HepG2 (cell line): ENCODE measurements around the gene COPS6. TPM values are rescaled to one million over a fixed set of nuclear protein-coding genes. Genes with fewer than 3 reads are reported as not detected.

Source experiments
- ATAC-seq: fragments of 200-7000 bp; cut with Tn5 transposase; 3 replicates; pipeline ENCODE4 v1.9.1; 2020; ENCODE audit warnings: mild to moderate bottlenecking, moderate library complexity
- BruUV-seq: library from RNA; stranded (reverse); fragments of 400-500 nt; replicated peaks from 2 replicates; lab custom pipeline; 2021; lab: Mats Ljungman, UMichigan
- CTCF ChIA-PET: fragments of 300-600 bp; formaldehyde crosslinking; extraction: SDS; loops from one replicate; lab custom pipeline; 2021; ENCODE audit warnings: low total read pairs, inconsistent platforms, low intra/inter-chr PET ratio; lab: Yijun Ruan, JAX
- POLR2A ChIA-PET: fragments of 350-600 bp; sonication (Branson Sonifier 250); formaldehyde crosslinking; loops from one replicate; lab custom pipeline; 2020; ENCODE audit warnings: antibody characterized with exemption, inconsistent platforms; lab: Yijun Ruan, JAX
- DNase-seq: peaks from one replicate; pipeline ENCODE4 v3.0.0-alpha.2; 2015; ENCODE audit warnings: low spot score
- FAIRE-seq: peaks from 3 replicates; lab custom pipeline; 2011; peaks lifted over from hg19 to GRCh38; lab: Jason Lieb, UNC
- H2AFZ ChIP-seq: one replicate; pipeline ENCODE4 v1.6.1; 2011; ENCODE audit warnings: low read length, inconsistent platforms
- H3K27ac ChIP-seq: fragments of 300-600 bp; 3 replicates; pipeline ENCODE4 v1.8.0; 2011; ENCODE audit warnings: mixed run types, mild to moderate bottlenecking, mixed read lengths, low read length, inconsistent platforms; ENCODE audit not compliant: insufficient read depth; ENCODE audit errors: extremely low read length
- H3K27me3 ChIP-seq, 2 experiments: fragments of 200-600 bp in 1 of 2; 2 replicates in 1 of 2; 3 replicates in 1 of 2; pipeline versions ENCODE4 v1.6.0 to v1.8.0; 2011; ENCODE audit warnings: low read length in 2 of 2, mild to moderate bottlenecking in 2 of 2, moderate library complexity in 2 of 2, inconsistent platforms in 1 of 2; ENCODE audit not compliant: insufficient read depth in 2 of 2, control insufficient read depth in 1 of 2
- H3K36me3 ChIP-seq, 2 experiments: fragments of 200-600 bp in 1 of 2; replicated peaks in 1 of 2; 2 replicates in 1 of 2; 3 replicates in 1 of 2; pipeline versions ENCODE4 v1.5.1 to v1.8.0; 2011; ENCODE audit warnings: low read length in 2 of 2, inconsistent platforms in 1 of 2; ENCODE audit not compliant: insufficient read depth in 2 of 2, control insufficient read depth in 1 of 2
- H3K4me1 ChIP-seq: 2 replicates; pipeline ENCODE4 v1.5.1; 2012; ENCODE audit warnings: low read length, inconsistent platforms; ENCODE audit not compliant: insufficient read depth
- H3K4me2 ChIP-seq: 2 replicates; pipeline ENCODE4 v1.6.0; 2011; ENCODE audit warnings: low read depth, low read length, inconsistent platforms
- H3K4me3 ChIP-seq, 3 experiments: fragments of 200-600 bp in 1 of 3; sonication (generic), shearing (Covaris generic) in 1 of 3; replicated peaks in 1 of 3; 2 replicates each; pipeline ENCODE4 v1.5.1; 2011 to 2016; ENCODE audit warnings: low read length in 3 of 3, inconsistent platforms in 2 of 3, low read depth in 2 of 3, mild to moderate bottlenecking in 2 of 3, control low read depth in 1 of 3, mixed read lengths in 1 of 3; ENCODE audit not compliant: insufficient read depth in 1 of 3
- H3K79me2 ChIP-seq: one replicate; pipeline ENCODE4 v1.6.1; 2011; ENCODE audit warnings: low read length, inconsistent platforms; ENCODE audit not compliant: insufficient read depth
- H3K9ac ChIP-seq: 2 replicates; pipeline ENCODE4 v1.6.0; 2011; ENCODE audit warnings: mild to moderate bottlenecking, low read depth, low read length, inconsistent platforms; ENCODE audit not compliant: insufficient read depth
- H3K9me3 ChIP-seq: 2 replicates; pipeline ENCODE4 v1.5.1; 2012; ENCODE audit warnings: mild to moderate bottlenecking, low read length
- H4K20me1 ChIP-seq: 2 replicates; pipeline ENCODE4 v1.6.0; 2011; ENCODE audit warnings: inconsistent platforms, mild to moderate bottlenecking, low read length, moderate library complexity; ENCODE audit not compliant: insufficient read depth
- AGO2 ChIP-seq: fragments of 200-400 bp; formaldehyde crosslinking; optimal IDR thresholded peaks from 2 replicates; pipeline ENCODE3; 2017; ENCODE audit warnings: mild to moderate bottlenecking, low read depth, low read length, moderate library complexity
- HDAC2 ChIP-seq: sonication (generic); formaldehyde crosslinking; IDR thresholded peaks from 2 replicates; pipeline ENCODE4 v1.4.0; 2020; ENCODE audit warnings: missing genetic modification reagents
- NFKBIZ ChIP-seq: IDR thresholded peaks from 2 replicates; pipeline ENCODE4 v1.6.1; 2018; ENCODE audit warnings: missing genetic modification reagents, missing compliant biosample characterization
- POLR2AphosphoS5 ChIP-seq: IDR thresholded peaks from 2 replicates; pipeline ENCODE4 v1.6.1; 2012; ENCODE audit warnings: low read depth, low read length
- RNF2 ChIP-seq: fragments of 450-650 bp; conservative IDR thresholded peaks from 2 replicates; pipeline ENCODE4 v1.6.1; 2016; ENCODE audit warnings: low read depth
- SUZ12 ChIP-seq: fragments of 150-350 bp; IDR thresholded peaks from 2 replicates; pipeline ENCODE4 v1.6.1; 2014; ENCODE audit warnings: low read depth, low read length
- YEATS2 ChIP-seq: sonication (generic); formaldehyde crosslinking; IDR thresholded peaks from 2 replicates; pipeline ENCODE4 v1.4.0; 2020; ENCODE audit warnings: missing genetic modification reagents, borderline replicate concordance
- YY1 ChIP-seq: IDR thresholded peaks from 2 replicates; pipeline ENCODE4 v1.6.1; 2011; ENCODE audit warnings: low read length, low read depth, moderate library complexity, mild to moderate bottlenecking; ENCODE audit not compliant: insufficient read depth, insufficient replicate concordance
- ZC3H13 ChIP-seq: sonication (generic); formaldehyde crosslinking; IDR thresholded peaks from 2 replicates; pipeline ENCODE4 v1.8.1; 2023; ENCODE audit warnings: mild to moderate bottlenecking, missing genetic modification reagents, moderate library complexity
- ZKSCAN1 ChIP-seq: fragments of 150-350 bp; IDR thresholded peaks from 2 replicates; pipeline ENCODE4 v1.6.1; 2014; ENCODE audit warnings: low read length
- ZNF253 ChIP-seq: sonication (generic); formaldehyde crosslinking; IDR thresholded peaks from 2 replicates; pipeline ENCODE4 v1.8.0; 2022; ENCODE audit warnings: mild to moderate bottlenecking, missing genetic modification reagents, borderline replicate concordance
- ZNF530 ChIP-seq: sonication (generic); formaldehyde crosslinking; IDR thresholded peaks from 2 replicates; pipeline ENCODE4 v1.5.0; 2020; ENCODE audit warnings: low read depth, mild to moderate bottlenecking, missing genetic modification reagents
- ZNF577 ChIP-seq: sonication (generic); formaldehyde crosslinking; IDR thresholded peaks from 2 replicates; pipeline ENCODE4 v1.4.0; 2020; ENCODE audit warnings: mild to moderate bottlenecking, low read depth, missing genetic modification reagents, borderline replicate concordance
- ZNF660 ChIP-seq: sonication (generic); formaldehyde crosslinking; IDR thresholded peaks from 2 replicates; pipeline ENCODE4 v1.5.1; 2020; ENCODE audit warnings: mild to moderate bottlenecking, low read depth, missing genetic modification reagents, borderline replicate concordance
- ZNF674 ChIP-seq: sonication (generic); formaldehyde crosslinking; IDR thresholded peaks from 2 replicates; pipeline ENCODE4 v1.5.0; 2020; ENCODE audit warnings: low read depth, mild to moderate bottlenecking, missing genetic modification reagents
- WGBS: methylation state at CpG from one replicate; pipeline ENCODE4 v1.1.6; 2017; ENCODE audit warnings: low lambda C conversion rate; 5-methylcytosine and 5-hydroxymethylcytosine counted together
- in situ Hi-C: cut with HindIII; loops from 2 replicates; pipeline ENCODE4 v1.10.0; 2017; ENCODE audit warnings: low pct_unique_long_range_greater_than_20kb; ENCODE audit not compliant: extremely low pct_ligation_motif_present
- intact Hi-C: fragments of 100-400 bp; cut with micrococcal nuclease; formaldehyde crosslinking; loops from one replicate; pipeline ENCODE4 v1.10.0; 2022; ENCODE audit not compliant: unreplicated experiment
- polyA plus RNA-seq, 8 experiments: library from polyadenylated mRNA; depleted of rRNA in 3 of 8; stranded (reverse) in 7 of 8; unstranded in 1 of 8; fragments of >200 nt; fragmentation: Illumina TruSeq in 4 of 8; extraction: Trizol in 4 of 8; gene quantifications; 2 replicates each; pipeline versions ENCODE4 v1.2.1 to v1.2.3, GENCODE V29; 2011 to 2016; ENCODE audit warnings: low read depth in 4 of 8, missing spikeins in 1 of 8, mixed read lengths in 1 of 8; ENCODE audit not compliant: insufficient read depth in 1 of 8
- total RNA-seq, 5 experiments: library from RNA; depleted of rRNA; stranded (reverse); fragments of >200 nt; fragmentation: Illumina TruSeq; extraction: Trizol; gene quantifications; 2 replicates each; pipeline ENCODE4 v1.2.3, GENCODE V29; 2016; ENCODE audit warnings: low read depth in 1 of 5

The COPS6 gene
- total and polyA plus RNA-seq, 2 of the 13 experiments (the other 11 are each of a cell fraction or from before 2014, with no cell fraction given), result 33.4 to 117 TPM

GRCh38 chr7:100069991-100070390, 18.8 kb upstream of the COPS6 start:
- FAIRE-seq (no peak), DNase-seq (no peak), ATAC-seq (no peak)
- H3K4me3 ChIP-seq, result no peak overlapping the region
- no peak overlapping the region for H3K4me2 ChIP-seq
- H3K27ac ChIP-seq, result no peak overlapping the region
- H3K79me2 ChIP-seq, result peaks cover under 1% of the 10 kb centered on the region
- intact Hi-C loops (no loop called here), in situ Hi-C loops (no loop called here)
- BruUV-seq, result no TSS peak
- WGBS, result 97% methylated on average over 5 of the region's 5 CpGs
- H3K9me3 ChIP-seq, result no peaks in the 10 kb centered on the region
- TF ChIP-seq ZNF253 (CRISPR knock-in tag), result no peak
- no peak for TF ChIP-seq YY1
- TF ChIP-seq ZKSCAN1, result no peak
- TF ChIP-seq NFKBIZ, result no peak
- TF ChIP-seq ZNF660 (CRISPR knock-in tag), result no peak
- no peak for TF ChIP-seq ZNF674 (CRISPR knock-in tag)
- TF ChIP-seq AGO2, result peak; percentile 45
- no peak for TF ChIP-seq RNF2
- TF ChIP-seq POLR2AphosphoS5, result peak; percentile 1; the same call in 1 of the 2 replicates
- TF ChIP-seq ZNF577, result no peak
- TF ChIP-seq HDAC2, result no peak
- TF ChIP-seq ZC3H13 (CRISPR knock-in tag), result 0 out of 2 replicates have a peak, but pooled peaks have one; percentile 8
- no peak for TF ChIP-seq YEATS2 (CRISPR knock-in tag)
- TF ChIP-seq ZNF530 (CRISPR knock-in tag), result no peak
- TF ChIP-seq SUZ12, result no peak
- H4K20me1 ChIP-seq, result no peaks in the 10 kb centered on the region; the same call in 1 of the 2 replicates
- peaks cover 12% of the 10 kb centered on the region for H3K4me1 ChIP-seq
- CTCF ChIA-PET, result no interaction called here
- POLR2A ChIA-PET, result interaction anchor here (0.9 to 1.4 kb wide), 2 partner anchors 9 to 13 kb away, joined by 3 to 4 read pairs; no protein-coding TSS in a partner anchor
- H2AFZ ChIP-seq, result no peak overlapping the region
- H3K27me3 ChIP-seq, result no peaks in the 10 kb centered on the region
- H3K9ac ChIP-seq, result no peak overlapping the region
- peaks cover 24 to 58% of the 10 kb centered on the region in 2 experiments for H3K36me3 ChIP-seq
